HG03045 (cell line): ENCODE data around the gene OR2S2.

Experiments used
- ATAC-seq: cut with Tn5 transposase; IDR thresholded peaks from one replicate; pipeline ENCODE4 v1.9.1; 2021; ENCODE audit warnings: mild to moderate bottlenecking, moderate library complexity; ENCODE audit not compliant: unreplicated experiment

OR2S2 gene

GRCh38 chr9:35962126-35962906, 4.4 kb upstream of the OR2S2 start:
- no peak for ATAC-seq

- no peak for ATAC-seq
Observed at GRCh38 chr9:35960039-35960655, 2.2 kb upstream of the OR2S2 start.

GRCh38 chr9:35956651-35957050, 1.3 kb downstream of the OR2S2 start:
- no peak for ATAC-seq

- no peak for ATAC-seq
Observed at GRCh38 chr9:35954942-35955546, 2.9 kb downstream of the OR2S2 start.

- ATAC-seq = no peak
Observed at GRCh38 chr9:35952526-35953191, 5.3 kb downstream of the OR2S2 start.

GRCh38 chr9:35951736-35952135, 6.2 kb downstream of the OR2S2 start:
- ATAC-seq = no peak

- no peak for ATAC-seq
Observed at GRCh38 chr9:35948901-35949318, 9.0 kb downstream of the OR2S2 start.

GRCh38 chr9:35948451-35948850, 9.5 kb downstream of the OR2S2 start:
- no peak for ATAC-seq

- ATAC-seq = no peak
Observed at GRCh38 chr9:35945341-35946018, 12.5 kb downstream of the OR2S2 start.

GRCh38 chr9:35944841-35945240, 13.1 kb downstream of the OR2S2 start:
- ATAC-seq = no peak

GRCh38 chr9:35944173-35944572, 13.8 kb downstream of the OR2S2 start:
- no peak for ATAC-seq

GRCh38 chr9:35942286-35942685, 15.7 kb downstream of the OR2S2 start:
- ATAC-seq = no peak

GRCh38 chr9:35940458-35941407, 17.2 kb downstream of the OR2S2 start:
- ATAC-seq = no peak

- no peak for ATAC-seq
Observed at GRCh38 chr9:35939679-35940250, 18.2 kb downstream of the OR2S2 start.

GRCh38 chr9:35938474-35939356, 19.2 kb downstream of the OR2S2 start:
- no peak for ATAC-seq

GRCh38 chr9:35937227-35937626, 20.7 kb downstream of the OR2S2 start:
- ATAC-seq = no peak

GRCh38 chr9:35935755-35936509, 22.0 kb downstream of the OR2S2 start:
- ATAC-seq = no peak

- no peak for ATAC-seq
Observed at GRCh38 chr9:35935261-35935660, 22.7 kb downstream of the OR2S2 start.
